ENCODE data around the gene SLC44A5.
"Not testable (repeated sequence)": the region's sequence is repeated elsewhere in the genome, so short reads cannot be mapped to it uniquely, and the experiment has no call there.

Gene SLC44A5

DNA sequence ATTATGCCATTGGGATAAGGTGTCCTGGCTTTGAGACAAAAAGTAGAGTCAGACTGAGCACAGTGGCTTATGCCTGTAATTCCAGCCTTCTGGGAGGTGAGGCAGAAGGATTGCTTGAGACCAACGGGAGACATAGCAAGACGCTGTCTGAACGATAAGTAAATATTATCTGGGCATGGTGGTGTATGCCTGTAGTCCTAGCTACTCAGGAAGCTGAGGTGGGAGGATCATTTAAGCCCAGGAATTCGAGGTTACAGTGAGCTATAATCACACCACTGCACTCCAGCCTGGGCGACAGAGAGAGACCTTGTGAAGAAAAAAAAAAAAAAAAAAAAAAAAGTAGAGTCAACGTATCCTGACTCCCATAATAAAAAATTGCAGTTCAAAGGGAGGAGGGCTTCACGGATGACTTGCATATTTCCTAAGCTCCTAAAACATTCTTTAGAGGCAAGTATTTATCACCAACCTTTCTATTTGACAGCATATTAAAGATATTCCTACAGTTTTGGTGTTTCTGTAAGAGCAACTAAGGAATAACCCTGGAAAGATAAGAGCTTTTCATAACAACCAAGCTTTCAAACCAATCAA, 141.2 kb downstream of the SLC44A5 start:
- DNase-seq (ENCODE audit: extremely low read depth in 1 of 2, low read depth in 1 of 2) = no peak

DNA sequence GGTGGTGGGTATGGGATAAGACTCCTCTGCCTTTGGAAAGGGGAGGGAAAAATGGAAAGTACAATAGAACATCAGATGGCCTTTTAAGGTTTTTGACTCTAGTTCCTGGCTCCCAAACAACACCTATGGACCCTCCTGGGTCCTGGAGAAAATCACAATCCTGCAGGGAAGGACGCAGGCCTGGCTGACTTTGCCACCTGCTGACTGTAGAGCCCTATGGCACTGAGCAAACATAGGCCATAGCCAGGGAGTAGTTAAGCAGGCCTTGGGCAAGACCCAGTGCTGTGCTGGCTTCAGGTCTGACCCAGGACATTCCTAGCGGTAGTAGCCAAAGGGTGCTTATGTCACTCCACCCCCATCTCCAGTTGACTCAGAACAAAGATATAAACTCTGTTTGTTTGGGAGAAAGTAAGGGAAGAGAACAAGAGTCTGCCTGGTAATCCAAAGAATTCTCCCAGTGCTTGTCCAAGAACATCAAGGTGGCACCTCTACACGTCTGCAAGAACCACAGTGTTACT, 149.0 kb downstream of the SLC44A5 start:
- DNase-seq (ENCODE audit: extremely low read depth in 1 of 2, low read depth in 1 of 2) = no peak

DNA sequence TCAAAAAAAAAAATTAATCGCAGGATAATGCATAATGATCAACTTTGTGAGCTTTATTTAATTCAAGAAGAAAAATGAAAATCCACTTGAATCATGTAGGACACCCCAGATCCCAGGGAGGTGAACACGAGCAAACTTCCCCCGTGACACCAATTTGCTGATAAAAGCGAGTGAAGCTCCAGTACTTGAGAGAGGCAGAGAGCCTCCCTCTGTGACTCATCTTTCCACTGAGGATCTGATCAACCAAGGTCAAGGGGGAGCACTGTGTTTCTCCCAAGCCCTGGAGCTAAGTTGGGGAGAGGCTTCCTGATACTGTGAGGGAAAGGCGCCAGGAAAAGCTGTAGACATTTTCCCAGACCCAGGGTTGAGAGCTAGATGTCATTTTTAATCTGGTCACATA, 160.9 kb downstream of the SLC44A5 start:
- no peak for DNase-seq (ENCODE audit: extremely low read depth in 1 of 2, low read depth in 1 of 2)

DNA sequence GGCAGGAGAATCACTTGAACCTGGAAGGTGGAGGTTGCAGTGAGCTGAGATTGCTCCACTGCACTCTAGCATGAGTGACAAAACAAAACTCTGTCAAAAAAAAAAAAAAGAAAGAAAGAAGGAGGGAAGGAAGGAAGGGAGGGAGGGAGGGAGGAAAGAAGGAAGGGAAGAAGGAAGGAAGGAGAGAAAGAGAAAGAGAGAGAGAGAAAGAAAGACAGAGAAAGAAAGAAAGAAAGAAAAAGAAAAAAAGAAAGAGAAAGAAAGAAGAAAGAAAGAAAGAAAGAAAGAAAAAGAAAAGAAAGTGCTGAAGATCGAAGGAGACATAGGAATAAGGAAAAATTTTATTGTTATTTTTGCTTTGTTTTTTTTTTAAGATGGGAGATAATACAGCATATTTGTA, 166.7 kb downstream of the SLC44A5 start:
- no peak for DNase-seq (ENCODE audit: extremely low read depth in 1 of 2, low read depth in 1 of 2)

DNA sequence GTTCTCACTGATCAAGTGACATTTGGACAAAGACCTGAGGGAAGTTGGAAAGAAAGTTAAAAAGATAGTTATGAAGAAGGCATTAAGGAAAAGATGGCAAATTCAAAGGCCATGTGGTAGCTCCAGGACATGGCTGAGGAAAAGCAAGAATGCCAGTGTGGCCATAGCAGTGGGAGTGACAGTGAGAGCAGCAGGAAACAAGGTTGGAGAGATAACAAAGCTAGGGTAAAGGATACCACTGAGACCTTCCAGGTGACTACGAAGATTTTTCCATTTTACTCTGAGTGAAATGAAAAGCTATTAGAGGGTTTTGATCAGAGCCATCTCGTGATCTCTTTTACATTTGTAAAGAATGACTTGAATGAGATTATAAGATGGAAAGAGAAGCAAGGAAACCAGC, 170.6 kb downstream of the SLC44A5 start:
- no peak for DNase-seq (ENCODE audit: extremely low read depth in 1 of 2, low read depth in 1 of 2)

DNA sequence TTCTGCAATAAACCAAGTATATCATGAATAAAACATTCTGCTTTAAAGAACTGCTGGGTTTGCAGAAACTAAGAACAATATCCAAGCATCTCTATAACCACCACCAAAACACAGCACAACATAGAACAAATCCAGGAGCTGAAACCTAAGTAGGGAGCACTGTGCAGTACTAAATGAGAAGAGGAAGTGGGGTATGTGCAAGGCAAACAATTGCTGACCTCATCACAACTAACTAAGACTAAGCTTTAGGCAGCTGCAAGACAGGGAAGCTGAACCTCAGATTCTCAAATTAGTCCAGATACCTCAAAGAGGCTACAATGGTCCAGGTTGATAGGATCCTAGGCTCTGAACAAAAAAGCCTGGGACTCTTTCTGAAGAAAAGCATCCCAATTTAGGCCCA, 172.6 kb downstream of the SLC44A5 start:
- DNase-seq (ENCODE audit: extremely low read depth in 1 of 2, low read depth in 1 of 2) = no peak

DNA sequence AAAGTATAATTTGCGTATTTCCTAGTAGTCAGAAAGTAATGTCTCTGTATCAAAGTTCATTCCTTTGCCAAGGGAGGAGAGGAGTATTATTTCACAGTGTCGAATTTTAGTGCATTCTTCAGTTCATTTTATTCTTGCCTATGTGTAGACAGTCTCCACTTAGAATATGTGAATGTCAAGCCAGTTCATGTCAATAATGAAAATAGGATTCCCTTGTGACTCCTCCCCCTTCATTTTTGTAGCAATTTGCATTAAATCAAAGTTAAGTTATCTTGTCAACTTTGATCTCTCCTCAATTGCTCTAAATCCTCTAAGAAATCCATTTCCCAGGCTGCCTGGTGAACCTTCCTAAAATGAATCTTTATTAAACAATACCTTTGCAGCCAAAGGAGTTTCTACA, 179.1 kb downstream of the SLC44A5 start:
- DNase-seq (ENCODE audit: extremely low read depth in 1 of 2, low read depth in 1 of 2) = no peak

DNA sequence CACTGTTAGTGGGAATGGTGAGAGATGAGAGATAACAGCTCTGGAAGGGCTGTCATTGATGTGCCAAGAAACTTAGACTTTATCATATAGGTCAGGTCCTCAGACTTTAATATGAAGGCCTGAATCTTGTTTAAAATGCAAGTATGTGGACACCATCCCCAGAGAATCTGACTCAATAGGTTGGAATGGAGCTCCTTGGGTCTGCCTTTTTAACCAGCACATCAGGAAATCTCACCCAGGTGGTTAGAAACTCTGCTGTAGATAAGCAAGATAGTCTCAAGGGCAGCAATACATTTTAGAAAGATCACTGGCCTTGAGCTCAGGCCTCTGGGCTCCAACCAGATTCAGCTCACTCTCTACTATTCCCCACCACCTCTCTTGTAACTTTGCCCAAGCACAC, 180.4 kb downstream of the SLC44A5 start:
- DNase-seq (ENCODE audit: extremely low read depth in 1 of 2, low read depth in 1 of 2) = no peak

DNA sequence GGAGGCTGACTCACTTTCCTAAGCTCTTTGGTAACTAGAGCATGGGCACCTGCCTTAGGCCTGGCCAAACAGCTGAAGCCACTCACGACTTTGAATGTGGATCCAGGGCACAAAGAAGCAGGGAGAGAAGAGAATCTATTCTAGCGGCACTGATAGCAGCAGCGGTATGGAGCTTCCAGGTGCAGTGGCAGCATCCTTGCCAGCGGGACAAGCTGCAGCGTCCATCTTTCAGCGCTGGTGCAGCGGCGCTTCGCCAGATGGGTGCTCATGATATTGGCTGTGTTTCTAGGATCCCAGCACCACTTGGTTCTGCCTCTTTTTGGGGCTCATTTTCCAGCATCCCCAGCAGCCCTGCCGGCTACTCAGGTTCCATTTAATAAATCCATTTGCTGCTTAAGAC, 184.2 kb downstream of the SLC44A5 start:
- DNase-seq (ENCODE audit: extremely low read depth in 1 of 2, low read depth in 1 of 2) = no peak

DNA sequence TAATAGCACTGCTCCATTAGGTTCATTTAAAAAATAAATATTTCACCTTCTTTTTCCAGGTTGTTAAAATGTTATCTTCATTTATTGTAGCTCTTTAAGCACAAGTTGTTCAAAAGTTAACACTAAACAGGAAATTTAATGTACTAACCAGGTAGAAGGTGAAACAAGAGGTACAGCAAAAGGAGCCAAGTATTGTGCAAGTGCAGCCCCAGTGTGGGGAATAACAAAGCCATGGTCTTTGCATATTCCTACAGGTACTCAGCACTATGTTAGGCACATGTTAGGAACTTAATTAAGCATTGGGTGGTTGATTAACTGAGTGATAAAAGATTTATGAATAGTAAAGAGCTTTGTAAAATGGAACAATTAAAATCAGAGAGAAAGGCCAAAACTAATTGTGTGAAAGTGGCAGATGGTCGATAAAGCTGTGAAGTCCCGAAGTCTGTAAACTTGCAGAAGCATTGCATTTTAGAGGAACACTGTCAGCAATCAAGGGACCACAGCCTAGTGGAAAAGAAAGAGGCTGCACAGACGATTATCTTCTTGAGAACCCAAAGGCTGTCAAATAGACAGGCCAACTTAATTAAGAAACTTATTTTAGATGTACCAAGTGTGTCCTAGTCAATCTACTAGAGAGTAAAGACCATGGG, 185.8 kb downstream of the SLC44A5 start:
- no peak for DNase-seq (ENCODE audit: extremely low read depth in 1 of 2, low read depth in 1 of 2)

DNA sequence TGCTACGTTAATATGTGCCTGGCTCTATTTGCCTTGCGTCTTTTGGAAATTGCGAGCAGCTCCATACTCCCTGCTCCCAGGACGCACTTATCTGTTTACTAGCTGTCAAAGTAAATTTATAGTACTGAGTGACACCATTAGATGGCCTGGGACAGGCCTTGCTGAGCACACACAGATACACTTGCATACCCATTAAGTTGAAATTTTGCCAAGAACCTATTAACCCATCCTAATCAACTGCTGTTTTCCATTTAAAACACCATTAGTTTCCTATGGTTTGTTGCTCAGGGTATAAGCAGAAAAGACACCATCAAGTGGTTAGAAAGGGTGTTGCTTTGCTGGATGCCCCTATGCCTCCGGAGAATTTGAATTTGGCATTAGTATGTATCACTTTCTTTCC, 187.3 kb downstream of the SLC44A5 start:
- DNase-seq (ENCODE audit: extremely low read depth in 1 of 2, low read depth in 1 of 2) = no peak

DNA sequence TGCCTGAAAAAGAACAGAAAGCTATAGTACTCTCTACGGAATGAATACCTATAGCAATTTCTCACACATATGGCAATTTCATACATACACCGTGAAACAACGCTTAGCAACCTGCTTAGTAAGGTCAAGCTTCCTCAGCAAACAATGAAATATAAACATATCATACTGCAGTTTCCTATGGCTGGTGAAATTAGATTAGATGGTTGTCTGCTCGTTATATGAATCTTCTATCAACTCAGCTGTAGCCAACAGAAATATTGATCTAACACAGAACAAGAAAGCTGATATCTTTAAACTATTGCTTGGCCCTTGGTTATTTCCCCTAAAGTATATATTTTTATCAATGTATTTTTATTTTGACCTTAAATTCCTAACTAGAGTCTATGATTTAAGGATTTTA, 187.8 kb downstream of the SLC44A5 start:
- DNase-seq (ENCODE audit: extremely low read depth in 1 of 2, low read depth in 1 of 2) = no peak

DNA sequence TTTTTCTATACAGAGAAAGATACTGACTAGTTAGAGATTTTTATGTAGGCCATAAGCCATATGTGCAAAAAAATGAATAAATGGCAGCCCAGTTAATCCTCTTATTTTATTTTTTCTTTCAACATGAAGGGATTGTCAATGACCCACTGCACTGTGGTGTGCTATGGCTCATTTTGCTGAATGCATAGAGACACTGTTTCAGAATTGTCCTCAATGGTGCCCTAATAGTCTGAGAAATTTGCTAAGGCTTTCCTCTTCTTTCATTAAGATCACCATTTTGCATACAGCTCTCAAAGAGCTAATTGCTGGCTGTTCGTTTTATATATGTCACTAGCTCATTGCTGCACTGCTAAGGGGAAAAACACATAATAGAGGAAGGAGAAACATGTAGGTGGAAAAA, 189.5 kb downstream of the SLC44A5 start:
- no peak for DNase-seq (ENCODE audit: extremely low read depth in 1 of 2, low read depth in 1 of 2)

DNA sequence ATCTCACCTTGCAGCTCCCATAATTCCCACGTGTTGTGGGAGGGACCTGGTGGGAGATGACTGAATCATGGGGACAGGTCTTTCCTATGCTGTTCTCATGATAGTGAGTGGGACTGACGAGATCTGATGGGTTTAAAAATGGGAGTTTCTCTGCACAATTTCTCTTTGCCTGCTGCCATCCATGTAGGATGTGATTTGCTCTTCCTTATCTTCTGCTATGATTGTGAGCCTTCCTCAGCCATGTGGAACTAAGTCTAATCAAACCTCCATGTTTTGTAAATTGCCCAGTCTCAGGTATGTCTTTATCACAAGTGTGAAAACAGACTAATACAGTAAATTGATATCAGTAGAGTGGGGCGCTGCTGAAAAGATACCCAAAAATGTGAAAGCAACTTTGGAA, 195.7 kb downstream of the SLC44A5 start:
- no peak for DNase-seq (ENCODE audit: extremely low read depth in 1 of 2, low read depth in 1 of 2)

DNA sequence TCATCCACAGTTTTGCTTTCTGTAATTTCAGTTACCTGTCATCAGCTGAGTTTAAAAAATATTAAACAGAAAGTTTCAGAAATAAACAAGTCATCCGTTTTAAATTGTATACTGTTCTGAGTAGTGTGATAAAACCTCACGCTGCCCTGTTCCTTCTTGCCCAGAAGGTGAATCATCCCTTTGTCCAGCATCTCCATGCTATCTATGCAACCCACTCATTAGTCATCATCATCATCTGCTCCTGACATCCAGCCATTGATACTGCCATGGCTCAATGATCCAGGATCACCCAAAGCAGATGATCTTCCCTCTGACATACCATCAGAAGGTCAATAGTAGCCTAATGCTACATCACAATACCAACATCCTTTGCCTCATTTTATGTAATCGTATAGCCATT, 198.3 kb downstream of the SLC44A5 start:
- DNase-seq (ENCODE audit: extremely low read depth in 1 of 2, low read depth in 1 of 2) = no peak

DNA sequence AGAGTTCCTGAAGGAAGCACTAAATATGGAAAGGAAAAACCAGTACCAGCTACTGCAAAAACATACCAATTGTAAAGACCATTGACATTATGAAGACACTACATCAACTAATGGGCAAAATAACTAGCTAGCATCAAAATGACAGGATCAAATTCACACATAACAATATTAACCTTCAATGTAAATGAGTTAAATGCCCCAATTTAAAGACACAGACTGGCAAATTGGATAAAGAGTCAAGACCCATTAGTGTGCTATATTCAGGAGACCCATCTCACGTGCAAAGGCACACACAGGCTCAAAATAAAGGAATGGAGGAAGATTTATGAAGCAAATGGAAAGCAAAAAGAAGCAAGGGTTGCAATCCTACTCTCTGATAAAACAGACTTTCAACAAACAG, 206.2 kb downstream of the SLC44A5 start:
- not testable (repeated sequence) for DNase-seq (ENCODE audit: extremely low read depth in 1 of 2, low read depth in 1 of 2)

DNA sequence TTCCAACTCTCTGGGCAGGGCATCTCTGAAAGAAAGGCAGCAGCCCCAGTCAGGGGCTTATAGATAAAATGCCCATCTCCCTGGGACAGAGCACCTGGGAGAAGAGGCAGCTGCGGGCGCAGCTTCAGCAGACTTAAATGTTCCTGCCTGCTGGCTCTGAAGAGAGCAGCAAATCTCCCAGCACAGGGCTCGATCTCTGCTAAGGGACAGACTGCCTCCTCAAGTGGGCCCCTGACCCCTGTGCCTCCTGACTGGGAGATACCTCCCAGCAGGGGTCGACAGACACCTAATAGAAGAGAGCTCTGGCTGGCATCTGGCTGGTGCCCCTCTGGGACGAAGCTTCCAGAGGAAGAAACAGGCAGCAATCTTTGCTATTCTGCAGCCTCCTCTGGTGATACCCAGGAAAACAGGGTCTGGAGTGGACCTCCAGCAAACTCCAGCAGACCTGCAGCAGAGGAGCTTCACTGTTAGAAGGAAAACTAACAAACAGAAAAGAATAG, 207.7 kb downstream of the SLC44A5 start:
- not testable (repeated sequence) for DNase-seq (ENCODE audit: extremely low read depth in 1 of 2, low read depth in 1 of 2)

DNA sequence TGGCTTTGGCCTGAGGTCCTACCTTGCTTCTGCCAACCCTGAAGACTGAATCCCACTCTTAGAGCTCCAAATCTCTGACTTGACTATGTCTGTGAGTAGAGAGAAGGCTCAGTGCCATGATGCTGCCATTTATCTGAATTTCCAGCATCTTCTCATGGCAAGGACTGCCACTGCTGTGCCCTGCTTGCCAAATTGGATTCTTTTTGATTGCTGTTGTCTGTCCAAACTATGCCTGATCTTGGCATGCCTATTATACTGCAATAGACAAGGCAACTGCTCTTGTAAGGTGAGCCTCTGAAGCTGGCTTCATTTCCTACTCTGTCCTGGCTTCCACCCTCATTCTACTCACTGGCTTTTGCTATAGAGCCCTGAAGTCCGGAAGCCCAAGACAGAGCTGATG, 210.2 kb downstream of the SLC44A5 start:
- DNase-seq (ENCODE audit: extremely low read depth in 1 of 2, low read depth in 1 of 2) = no peak

DNA sequence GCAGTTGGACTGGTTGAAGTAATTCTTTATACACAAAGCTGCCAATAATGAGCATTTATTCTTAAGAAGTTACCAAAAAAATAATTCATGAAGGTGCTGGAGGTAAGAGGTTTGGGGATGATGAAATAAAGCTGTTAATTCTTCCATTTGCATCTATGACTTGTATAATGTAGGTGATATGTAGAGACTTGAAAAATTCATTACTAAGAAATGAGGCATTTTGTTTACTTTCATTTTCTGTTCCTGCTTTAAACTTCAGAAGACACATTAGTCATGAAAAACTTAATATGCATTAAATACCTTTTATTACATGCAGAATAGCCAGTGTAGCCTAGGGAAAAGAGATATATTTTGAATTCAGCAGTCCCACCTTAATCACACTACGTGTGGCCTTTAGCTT, 214.2 kb downstream of the SLC44A5 start:
- no peak for DNase-seq (ENCODE audit: extremely low read depth in 1 of 2, low read depth in 1 of 2)

DNA sequence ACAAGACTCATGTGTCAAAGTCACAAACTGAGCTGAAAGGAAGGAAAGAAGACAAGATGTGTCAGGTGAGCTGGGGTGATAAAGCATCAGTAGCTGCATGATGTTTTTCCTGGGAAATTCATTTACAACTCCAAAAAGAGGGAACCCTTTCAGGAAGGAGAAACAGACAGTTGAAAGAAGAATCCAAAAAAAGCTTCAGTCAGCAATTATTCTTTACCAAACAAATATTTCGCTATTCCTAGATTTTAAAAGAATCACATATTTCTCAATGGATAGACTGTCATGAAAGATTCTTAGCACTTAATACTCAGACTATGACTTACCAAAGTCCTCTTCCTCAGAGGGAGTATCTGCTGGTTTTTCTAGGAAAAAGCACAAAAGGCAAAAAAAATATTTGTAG, 214.7 kb downstream of the SLC44A5 start:
- no peak for DNase-seq (ENCODE audit: extremely low read depth in 1 of 2, low read depth in 1 of 2)

DNA sequence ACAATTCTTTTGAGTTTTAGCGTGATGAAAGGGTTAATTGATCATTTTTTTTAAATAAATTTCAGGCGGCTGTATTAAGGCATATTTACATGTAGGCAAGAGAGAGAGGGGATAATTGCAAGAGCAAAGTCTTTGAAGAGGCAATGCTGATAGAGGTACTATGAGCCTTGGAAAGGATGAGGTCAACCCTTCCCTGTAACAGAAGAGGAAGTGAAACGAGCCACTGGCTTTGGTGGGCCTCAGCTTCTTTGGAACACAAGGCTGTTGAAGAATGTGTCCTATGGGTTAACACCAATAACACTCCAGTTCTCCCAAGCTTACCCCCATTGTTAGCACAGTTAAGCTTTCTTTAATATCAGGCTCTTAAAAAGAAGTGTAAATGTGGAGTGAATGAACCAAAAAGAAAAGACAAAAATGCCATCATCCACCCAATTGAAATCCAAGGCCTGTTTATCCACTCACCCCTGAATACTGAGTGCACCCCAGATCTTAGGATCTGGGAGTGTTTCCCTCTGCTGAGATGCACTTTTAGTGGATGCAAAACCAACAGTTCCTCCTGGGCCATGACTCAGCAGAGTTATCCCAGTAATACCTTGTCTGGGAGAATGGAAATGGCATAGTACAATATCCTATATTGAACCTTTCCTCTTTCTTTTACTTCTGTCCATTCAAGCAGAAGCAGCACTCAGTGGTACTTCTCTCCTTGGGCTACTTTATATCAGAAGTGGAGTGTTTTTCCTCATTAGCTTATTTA, 216.4 kb downstream of the SLC44A5 start:
- DNase-seq (ENCODE audit: extremely low read depth in 1 of 2, low read depth in 1 of 2) = no peak

DNA sequence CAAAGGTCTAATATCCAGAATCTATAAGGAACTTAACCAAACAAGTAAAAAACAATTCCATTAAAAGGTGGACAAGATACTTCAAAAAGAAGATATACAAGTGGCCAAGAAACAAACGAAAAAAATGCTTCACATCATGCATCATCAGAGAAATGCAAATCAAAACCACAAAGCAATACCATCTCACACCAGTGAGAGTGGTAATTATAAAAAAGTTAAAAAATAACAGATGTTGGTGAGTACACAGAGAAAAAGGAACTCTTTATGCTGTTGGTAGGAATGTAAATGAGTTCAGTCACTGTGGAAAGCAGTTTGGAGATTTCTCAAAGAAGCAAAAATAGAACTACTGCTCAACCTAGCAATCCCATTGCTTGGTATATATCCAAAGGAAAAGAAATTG, 218.6 kb downstream of the SLC44A5 start:
- DNase-seq (ENCODE audit: extremely low read depth in 1 of 2, low read depth in 1 of 2) = no peak
